ENCODE measurements around the gene SLC12A3. TPM values are rescaled to one million over a fixed set of nuclear protein-coding genes. Genes with fewer than 3 reads are reported as not detected.
A peak's percentile ranks its signal among the peaks of the same experiment; 100 is the strongest.

Gene SLC12A3
- total RNA-seq, 4 donors from 2014 or later = not detected

- peaks cover 0 to 17% (median 0%) of the 10 kb centered on the region in 3 donors for H3K36me3 ChIP-seq
- WGBS, 2 donors = 66 to 72% methylated on average over 5 to 6 of the region's 6 CpGs
- H3K9me3 ChIP-seq = no peaks in the 10 kb centered on the region
- no peak overlapping the region for H3K4me3 ChIP-seq
- H3K27me3 ChIP-seq = no peaks in the 10 kb centered on the region
- TF ChIP-seq, protein P1, sequence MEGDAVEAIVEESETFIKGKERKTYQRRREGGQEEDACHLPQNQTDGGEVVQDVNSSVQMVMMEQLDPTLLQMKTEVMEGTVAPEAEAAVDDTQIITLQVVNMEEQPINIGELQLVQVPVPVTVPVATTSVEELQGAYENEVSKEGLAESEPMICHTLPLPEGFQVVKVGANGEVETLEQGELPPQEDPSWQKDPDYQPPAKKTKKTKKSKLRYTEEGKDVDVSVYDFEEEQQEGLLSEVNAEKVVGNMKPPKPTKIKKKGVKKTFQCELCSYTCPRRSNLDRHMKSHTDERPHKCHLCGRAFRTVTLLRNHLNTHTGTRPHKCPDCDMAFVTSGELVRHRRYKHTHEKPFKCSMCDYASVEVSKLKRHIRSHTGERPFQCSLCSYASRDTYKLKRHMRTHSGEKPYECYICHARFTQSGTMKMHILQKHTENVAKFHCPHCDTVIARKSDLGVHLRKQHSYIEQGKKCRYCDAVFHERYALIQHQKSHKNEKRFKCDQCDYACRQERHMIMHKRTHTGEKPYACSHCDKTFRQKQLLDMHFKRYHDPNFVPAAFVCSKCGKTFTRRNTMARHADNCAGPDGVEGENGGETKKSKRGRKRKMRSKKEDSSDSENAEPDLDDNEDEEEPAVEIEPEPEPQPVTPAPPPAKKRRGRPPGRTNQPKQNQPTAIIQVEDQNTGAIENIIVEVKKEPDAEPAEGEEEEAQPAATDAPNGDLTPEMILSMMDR (IDR thresholded peaks at IDR 0.05) = no peak
- no peak for TF ChIP-seq EP300 (IDR thresholded peaks at IDR 0.05)
- TF ChIP-seq POLR2A (IDR thresholded peaks at IDR 0.05) = no peak
- H3K27ac ChIP-seq = no peak overlapping the region
- no peak for DNase-seq (ENCODE audit: low spot score in 2 of 2)
- H3K4me1 ChIP-seq = peaks cover 0 to 8% (median 3%) of the 10 kb centered on the region in 4 donors
Measured at GRCh38 chr16:56953006-56953405, 88.0 kb downstream of the SLC12A3 start.

DNA sequence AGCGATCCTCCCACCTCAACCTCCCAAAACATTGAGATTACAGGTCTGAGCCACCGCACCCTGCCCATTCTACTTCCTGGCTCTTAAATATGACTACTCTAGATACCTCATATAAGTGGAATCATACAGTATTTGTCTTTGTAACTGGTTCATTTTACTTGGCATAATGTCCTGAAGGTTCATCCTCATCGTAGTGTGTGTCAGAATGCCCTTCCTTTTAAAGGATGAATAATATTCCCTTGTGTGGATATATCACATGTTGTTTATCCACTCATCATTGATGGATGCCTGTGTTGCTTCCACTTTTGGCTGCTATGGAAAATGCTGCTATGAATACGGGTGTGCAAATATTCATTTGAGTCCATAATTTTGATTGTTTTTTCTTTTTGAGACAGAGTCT is 91.1 kb downstream of the SLC12A3 start:
- no peaks in the 10 kb centered on the region for H3K27me3 ChIP-seq
- no peaks in the 10 kb centered on the region for H3K9me3 ChIP-seq
- H3K36me3 ChIP-seq = no peaks in the 10 kb centered on the region
- WGBS, 2 donors = 88 to 91% methylated on average over 4 of the region's 4 CpGs
- TF ChIP-seq, protein P1 (IDR thresholded peaks at IDR 0.05) = no peak
- TF ChIP-seq POLR2A (IDR thresholded peaks at IDR 0.05) (no peak), EP300 (IDR thresholded peaks at IDR 0.05) (no peak)
- H3K27ac ChIP-seq = no peak overlapping the region
- no peak overlapping the region for H3K4me3 ChIP-seq
- peaks cover 0 to 12% (median 4%) of the 10 kb centered on the region in 4 donors for H3K4me1 ChIP-seq
- DNase-seq (ENCODE audit: low spot score in 2 of 2) = no peak

- Histone ChIP-seq H3K9me3 (no peaks in the 10 kb centered on the region), H3K36me3 (no peaks in the 10 kb centered on the region), H3K4me1 (peaks cover 0 to 16% (median 5%) of the 10 kb centered on the region in 4 donors), H3K4me3 (no peak overlapping the region), H3K27ac (no peak overlapping the region), H3K27me3 (no peaks in the 10 kb centered on the region)
- 62 to 87% methylated on average over 4 of the region's 4 CpGs for WGBS, 2 donors
- TF ChIP-seq POLR2A (IDR thresholded peaks at IDR 0.05) = no peak
- TF ChIP-seq, protein P1 (IDR thresholded peaks at IDR 0.05) = no peak
- TF ChIP-seq EP300 (IDR thresholded peaks at IDR 0.05) = no peak
- DNase-seq (ENCODE audit: low spot score in 2 of 2) = no peak
Measured at GRCh38 chr16:56956756-56957155, 91.7 kb downstream of the SLC12A3 start.

DNA sequence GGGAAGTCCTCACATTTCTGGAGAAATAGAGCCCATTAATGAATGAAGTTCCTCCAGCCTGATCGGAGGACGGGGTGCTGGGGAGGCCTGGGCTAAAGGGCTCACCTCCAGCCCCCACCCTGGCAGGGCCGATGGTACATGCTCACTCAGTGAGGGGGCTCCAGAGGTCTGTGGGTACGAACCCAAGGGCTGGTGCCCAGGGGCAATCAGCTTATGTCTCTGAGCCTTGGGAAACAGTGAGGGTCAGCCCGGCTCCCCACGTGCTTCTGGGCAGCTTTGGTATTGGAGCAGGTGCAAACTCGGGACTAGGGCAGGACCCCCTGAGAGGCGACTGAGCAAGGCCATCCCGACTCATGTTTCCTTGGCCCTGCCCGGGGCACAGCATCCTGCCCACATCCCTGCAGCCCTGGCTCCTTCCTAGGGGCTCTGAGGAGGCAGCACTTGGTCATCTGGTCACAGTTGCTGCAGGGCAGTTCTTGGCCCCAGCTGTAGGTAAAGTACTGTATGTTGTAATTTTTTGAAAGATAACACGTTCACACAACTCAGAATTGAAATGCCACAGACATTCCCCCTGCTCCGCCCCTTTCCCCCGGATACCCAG is 95.8 kb downstream of the SLC12A3 start:
- Histone ChIP-seq H3K27ac (peak overlapping the region in 2 of 4 donors; percentile 4 to 5), H3K36me3 (no peaks in the 10 kb centered on the region), H3K27me3 (no peaks in the 10 kb centered on the region), H3K9me3 (no peaks in the 10 kb centered on the region), H3K4me1 (peaks cover 0 to 27% (median 11%) of the 10 kb centered on the region in 4 donors), H3K4me3 (no peak overlapping the region)
- WGBS, 2 donors = 53 to 56% methylated on average over 11 of the region's 13 CpGs
- TF ChIP-seq EP300 (IDR thresholded peaks at IDR 0.05) (no peak), POLR2A (IDR thresholded peaks at IDR 0.05) (no peak)
- TF ChIP-seq, protein P1 (IDR thresholded peaks at IDR 0.05) = no peak
- no peak for DNase-seq (ENCODE audit: low spot score in 2 of 2)

DNA sequence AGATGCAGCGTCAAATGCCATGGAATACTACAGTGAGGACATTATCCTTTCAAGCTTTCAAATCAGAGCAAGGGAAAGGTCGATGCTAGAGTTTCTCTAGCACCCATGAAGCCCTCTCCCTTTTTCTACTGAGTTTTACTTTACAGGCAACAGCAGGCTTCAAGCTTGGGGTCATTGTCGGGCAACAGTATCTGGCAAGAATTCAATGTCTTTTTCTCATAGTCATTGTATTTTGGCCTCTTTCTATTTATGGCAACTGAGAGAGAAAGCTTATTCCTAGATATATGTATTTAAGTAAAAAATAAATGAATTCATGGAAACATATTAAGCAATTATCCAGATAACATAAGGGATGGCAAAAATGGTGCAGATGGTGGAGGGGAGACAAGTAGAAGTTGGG is 96.4 kb downstream of the SLC12A3 start:
- 29 to 39% methylated on average over 3 of the region's 3 CpGs for WGBS, 2 donors
- no peak overlapping the region for H3K4me3 ChIP-seq
- DNase-seq (ENCODE audit: low spot score in 2 of 2) = no peak
- no peaks in the 10 kb centered on the region for H3K9me3 ChIP-seq
- H3K36me3 ChIP-seq = no peaks in the 10 kb centered on the region
- TF ChIP-seq EP300 (IDR thresholded peaks at IDR 0.05) (no peak), POLR2A (IDR thresholded peaks at IDR 0.05) (no peak)
- TF ChIP-seq, protein P1 (IDR thresholded peaks at IDR 0.05) = no peak
- H3K4me1 ChIP-seq = peaks cover 0 to 33% (median 14%) of the 10 kb centered on the region in 4 donors
- no peaks in the 10 kb centered on the region for H3K27me3 ChIP-seq
- H3K27ac ChIP-seq = peak overlapping the region in 1 of 4 donors; percentile 4
